HG02973 (cell line): ENCODE data around the gene KCNC4.

Experiments used
- ATAC-seq: cut with Tn5 transposase; IDR thresholded peaks from one replicate; pipeline ENCODE4 v1.9.1; 2021; ENCODE audit warnings: moderate library complexity; ENCODE audit not compliant: unreplicated experiment

KCNC4 gene

DNA sequence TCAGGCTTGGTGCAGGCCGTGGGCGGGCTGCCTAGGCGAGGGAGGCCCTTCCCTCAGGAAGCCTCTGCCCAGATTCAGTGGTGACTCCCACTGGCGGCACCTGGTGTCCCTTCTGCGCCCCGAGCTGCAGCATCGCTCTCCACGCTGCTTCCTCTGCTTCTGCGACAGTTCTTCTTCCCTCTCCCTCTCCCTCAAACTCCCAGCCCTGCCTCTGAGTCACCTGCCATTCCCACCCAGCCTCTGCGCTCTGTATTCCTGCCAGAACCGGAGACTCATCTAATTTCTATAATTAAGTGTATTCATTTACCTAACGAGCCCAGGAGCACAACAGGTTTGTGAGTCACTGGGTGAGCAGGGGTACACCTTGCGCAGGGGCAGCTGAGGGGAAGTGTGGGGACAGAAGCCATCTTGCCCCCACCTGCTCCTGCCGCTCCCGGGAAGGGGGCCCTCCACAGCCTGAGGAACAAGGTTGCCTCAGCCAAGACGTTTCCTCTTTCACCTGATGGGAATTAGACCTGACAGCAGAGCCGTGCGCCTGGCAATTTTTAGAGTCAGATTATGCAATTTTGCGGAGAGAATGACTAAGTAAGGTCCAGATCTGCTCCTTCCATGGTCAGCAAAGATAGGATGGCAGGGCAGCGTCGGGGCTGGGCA, 19.4 kb downstream of the KCNC4 start:
- ATAC-seq = no peak

DNA sequence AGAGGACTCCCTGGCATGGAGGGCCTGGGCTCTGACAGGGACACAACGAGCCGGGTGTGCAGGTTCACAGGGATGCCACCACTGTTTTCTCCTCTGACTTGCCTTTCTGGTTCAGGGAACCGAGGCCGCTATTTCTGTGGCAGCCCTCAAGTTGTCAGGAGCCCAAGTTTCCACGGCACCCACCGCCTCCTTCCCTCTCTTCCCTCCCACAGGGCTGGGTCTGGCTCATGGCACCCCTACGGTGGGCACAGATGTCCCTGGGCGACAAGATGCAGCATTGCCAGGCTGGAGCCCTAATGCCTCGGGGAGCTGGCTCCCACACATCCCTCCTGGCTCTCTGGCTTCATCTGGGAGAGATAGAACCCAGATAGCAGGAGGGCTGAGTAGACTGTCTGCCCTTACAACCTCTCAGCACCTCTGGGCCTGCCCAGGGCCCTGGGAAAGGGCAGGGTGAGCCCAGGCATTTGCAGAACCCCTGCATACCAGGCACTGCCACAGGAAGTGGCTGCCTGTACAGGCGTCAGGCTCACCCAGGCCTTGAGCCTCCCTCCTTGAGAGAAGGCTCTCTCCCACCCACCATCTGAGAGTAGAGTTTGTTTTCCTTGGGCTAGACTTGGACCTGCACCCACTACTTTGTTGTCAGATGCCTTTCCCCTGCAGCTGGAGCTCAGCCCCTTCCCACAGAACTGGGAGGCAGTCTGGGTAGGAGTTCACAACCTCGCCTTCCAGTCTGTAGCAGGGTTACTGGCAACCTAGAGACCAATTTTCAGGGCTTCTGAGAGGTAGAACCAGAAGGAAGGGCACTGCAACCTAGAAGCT, 20.5 kb downstream of the KCNC4 start:
- no peak for ATAC-seq

DNA sequence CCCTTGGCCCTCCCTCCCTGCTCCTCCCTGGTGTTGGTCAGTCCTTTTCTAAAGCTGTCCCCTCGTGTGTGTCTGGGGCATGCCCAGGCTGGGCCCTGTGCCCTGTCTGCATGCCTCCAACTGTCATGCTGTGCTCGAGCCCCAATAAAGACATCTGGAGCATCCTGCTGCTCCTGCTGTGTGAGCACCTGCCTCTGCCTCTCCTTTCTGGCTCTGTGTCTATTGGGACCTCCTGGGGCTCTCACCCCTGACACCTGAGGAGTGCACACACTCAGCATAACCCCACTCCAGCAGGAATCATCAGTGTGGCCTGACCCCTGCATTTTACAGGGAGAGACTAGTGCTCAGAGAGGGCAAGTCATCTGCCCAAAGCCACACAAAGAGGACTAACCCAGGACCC, 23.7 kb downstream of the KCNC4 start:
- ATAC-seq = no peak

DNA sequence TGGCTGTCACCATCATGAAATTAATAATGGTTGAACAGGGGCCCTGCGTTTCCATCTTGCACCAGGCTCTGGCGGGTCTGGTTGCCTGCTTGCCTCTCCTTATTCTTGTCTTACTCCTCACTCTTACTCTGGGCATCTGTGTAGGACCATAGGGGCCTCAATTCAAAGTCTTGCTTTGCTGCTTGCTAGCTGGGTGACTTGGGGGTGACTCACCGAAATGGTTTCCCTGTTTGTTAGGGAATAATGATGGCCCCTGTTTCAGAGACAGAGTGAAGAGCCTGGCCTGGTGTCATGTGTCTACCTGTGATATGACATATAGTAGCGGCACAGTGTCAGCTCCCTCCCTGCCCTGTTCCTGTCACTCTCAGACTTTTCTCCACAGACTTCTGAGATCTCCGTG, 24.6 kb downstream of the KCNC4 start:
- ATAC-seq = no peak

DNA sequence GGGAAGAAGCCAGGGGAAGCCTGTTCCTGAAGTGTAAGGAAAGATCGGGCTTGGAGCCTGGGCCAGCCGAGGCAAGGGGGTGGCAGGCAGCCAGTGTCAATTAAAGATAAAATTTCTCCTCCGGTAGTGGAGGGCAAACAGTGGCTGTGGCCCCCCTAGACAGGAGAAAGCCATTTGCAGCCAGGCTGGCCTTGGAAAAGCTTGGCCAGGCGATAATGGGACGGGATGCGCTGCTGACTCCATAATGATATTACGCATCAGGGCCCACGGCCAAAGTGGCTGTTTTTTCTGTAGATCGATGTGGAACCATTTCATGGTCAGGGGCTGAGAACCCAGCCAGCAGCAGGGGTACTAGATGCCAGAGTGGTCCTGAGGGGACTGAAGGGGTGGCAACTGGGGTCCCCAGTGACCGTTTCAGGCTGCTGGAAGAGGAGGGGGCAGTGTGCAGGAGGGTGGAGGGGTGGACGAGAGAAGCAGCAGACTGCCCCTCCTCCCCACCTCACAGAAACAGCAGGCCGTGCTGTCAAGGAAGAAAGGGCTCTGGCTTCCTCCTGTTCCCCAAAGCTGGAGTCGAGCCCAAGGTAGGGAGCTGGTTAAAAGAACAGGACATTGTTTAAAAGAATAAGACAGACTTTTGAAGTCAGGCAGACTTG, 25.2 kb downstream of the KCNC4 start:
- no peak for ATAC-seq

DNA sequence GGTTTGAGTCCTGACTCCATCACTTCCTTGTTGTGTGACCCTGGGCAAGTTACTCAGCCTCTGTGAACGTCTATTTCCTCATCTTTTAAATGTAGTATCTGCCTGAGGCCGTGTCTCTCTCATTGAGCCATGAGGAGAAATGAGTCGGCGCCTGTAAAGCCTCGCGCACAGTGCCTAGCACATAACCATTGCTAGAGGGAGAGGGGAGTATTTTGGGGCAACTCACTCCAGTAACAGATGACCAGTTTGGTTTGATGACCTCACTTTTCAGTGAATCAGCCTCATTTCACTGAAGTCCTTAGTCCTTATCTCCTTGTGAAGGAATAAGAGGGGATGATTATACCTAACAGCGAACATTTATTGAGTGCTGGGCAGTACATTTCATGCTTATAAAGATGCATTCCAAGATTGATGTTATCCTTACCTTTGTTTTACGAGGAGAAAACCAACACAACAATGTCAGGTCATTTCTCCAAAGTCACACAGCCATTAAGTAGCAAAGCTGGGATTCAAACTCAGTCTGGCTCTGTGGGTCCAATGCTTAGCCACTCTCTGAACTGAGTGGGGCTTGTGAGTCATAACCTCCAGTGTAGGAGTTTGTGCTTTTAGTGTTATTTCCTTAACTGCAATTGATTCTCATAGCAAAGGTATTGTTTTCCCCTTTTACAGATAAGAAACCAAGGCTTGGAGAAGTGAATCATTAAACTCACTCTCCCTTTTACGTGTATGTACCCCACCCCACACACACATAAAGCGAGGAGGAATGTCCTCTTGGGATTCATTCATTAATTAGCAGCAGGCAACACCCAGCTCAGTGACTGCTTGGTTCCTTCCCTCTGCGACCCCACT, 25.9 kb downstream of the KCNC4 start:
- ATAC-seq = no peak

DNA sequence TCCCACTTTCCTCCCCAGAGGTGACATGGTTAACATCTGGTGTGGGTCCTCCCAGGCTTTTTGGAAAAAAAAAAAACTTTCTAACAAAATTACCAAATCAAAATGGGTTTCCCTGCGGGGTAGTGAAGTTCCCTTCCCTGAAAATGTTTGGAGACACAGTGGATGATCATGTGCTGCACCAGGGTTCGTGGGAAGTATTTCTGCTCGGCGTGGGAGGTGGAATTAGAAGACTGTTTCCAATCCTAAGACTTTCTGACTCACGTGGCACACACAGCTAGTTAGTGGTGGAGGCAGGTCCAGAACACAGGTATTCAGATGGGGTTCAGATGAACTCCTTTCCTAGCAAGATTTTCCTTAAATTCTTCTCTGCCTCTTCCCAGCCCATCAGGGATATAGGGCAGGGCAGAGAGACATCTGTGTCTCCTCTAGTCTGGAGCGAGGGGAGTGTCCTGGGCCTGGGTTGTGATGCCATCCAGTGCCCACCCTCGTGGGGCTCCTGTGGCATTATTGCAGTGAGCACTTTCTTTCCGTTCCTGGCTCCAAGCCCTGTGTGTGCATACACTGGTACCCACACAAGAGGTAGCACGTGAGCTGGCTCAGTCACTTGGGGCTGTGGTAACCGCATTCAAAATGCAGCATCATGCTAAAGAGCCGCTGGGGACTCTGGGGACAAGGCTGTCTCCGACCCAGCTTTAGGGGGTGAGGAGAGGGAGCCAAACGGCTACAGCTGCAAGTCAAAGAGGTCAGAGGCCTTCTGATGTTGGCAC, 27.5 kb downstream of the KCNC4 start:
- no peak for ATAC-seq

DNA sequence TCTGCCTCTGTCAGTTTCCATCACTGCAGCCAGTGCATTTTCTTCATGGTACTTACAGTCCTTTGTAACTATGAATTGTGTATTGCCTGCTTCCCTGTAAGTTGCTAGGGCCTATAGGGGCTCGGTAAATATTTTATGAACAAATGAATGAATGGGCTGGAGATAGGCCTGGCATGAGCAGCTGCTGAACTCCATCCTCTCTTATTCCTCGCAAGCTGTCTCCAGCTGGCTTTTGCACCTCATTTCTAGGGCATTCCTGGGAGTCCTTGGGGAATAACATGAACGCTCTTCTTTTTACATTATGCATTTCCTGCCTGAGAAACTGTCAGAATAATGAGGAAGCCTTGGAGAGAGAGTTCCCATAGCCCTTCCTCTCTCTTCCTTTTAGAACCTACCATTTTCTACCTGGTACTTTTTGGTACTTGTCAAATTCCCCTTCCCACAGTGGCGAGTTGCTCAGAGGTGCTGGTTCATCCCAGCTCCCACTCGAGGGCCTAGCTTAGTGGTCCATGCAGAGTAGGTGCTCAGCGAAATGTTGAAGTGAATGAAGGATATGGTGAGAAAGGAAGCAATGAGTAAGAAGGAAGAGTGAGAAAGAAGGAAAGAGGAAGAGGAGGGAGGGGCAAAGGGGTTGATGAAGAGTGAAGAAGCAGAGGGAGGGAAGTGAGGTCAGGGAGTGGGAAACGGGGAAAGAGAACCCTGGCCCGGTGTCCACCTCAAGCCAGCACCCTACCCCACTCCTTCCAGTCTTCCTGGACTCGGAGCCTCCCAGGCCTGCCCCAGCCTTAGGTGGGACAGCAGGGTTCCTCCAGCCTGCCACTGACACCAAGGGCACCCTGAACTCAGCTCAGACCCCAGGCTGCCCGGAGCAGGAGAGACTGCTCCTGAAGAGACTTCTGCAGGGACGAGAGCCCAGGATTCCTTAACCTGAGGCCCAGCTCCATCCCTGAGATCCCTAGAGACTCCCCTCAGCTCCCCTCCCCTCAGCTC, 29.6 kb downstream of the KCNC4 start:
- ATAC-seq = no peak

DNA sequence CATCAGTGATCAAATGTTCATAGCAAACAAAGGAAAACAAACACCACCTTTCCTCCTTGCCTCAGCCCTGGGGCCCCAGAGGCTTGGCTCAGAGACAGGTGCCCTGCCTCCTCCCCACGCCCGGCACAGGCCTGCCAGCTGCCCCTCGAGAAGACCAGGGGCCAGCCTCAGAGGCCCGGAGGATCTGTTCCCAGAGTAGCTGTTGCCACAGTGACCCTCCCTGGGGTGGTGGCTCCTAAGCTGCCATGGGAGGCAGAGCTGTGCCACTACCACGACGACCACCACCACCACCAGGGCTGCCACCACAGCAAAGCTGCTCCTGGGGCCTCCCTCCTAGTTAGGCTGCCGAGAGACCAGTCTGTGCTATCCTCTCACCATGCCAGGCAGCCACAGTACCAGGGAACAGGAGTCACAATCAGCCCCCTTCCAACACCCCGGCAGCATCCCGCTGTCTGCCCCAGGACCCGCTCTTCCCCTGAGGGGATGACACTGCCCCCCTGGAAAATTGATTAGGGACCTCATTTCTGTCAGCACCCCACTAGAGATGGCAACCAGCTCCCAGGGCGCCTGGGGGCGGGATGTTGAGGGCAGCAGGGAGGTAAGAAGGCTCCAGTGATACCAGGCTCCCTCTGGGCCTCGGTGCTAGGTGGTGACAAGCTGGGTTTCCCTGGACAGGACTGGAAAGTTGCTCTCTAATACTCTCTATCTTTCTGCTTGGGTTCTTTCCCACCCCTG, 30.5 kb downstream of the KCNC4 start:
- no peak for ATAC-seq

DNA sequence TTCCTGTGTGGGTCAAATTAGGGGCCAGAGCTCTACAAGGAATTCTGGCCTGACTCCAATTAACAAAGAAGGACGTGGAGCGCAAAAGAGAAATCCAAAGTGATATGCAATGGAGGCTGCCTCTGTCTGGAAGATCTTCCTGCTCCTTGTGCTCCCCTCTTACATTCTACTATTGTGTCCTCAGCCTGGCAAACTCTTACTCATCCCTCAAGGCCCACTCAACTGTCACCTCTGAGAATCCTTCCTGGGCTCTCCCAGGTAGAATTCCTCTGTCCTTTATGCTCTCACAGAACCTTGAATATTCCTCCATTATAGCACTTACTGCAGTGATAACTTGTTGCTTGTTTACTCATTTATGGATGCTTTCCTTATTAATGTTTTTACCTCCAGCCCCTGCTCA, 31.4 kb downstream of the KCNC4 start:
- ATAC-seq = no peak

DNA sequence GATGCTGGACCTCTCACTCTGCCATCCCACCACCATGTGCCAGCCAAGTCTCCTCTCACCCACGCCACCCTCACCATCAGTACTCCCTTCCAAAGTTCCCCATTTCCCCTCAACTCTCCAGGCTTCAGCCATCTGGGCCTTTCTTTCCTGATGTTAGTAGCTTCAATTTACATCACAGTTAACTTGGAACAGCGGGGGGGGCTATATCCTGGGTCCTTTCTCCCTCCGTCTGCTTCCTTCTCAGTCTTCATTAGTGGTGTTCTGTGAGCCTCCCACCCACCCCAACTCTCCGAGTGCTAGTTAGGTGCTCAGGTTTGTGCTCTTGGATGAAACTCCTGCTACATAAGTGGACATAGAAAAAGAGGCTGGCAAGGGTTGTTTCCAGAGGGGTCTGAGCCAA, 31.9 kb downstream of the KCNC4 start:
- ATAC-seq = no peak

DNA sequence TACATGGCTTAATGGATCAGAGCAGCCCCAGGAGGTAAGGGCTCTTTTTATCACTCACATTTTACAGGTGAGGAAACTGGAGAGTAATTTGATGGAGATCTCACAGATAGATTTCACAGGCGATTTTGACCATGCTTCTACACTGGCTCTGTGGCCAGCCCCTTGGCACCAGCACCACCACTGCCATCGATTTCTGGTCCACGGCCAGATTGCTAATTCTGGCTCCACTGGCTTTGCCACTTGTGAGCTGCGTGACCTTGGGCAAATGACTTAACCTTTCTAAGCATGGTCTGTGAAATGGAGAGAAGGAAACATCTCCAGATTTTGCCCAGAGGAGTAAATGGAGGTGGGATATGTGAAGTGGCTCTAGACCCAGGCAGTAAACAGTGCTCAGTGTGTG, 32.6 kb downstream of the KCNC4 start:
- ATAC-seq = no peak

DNA sequence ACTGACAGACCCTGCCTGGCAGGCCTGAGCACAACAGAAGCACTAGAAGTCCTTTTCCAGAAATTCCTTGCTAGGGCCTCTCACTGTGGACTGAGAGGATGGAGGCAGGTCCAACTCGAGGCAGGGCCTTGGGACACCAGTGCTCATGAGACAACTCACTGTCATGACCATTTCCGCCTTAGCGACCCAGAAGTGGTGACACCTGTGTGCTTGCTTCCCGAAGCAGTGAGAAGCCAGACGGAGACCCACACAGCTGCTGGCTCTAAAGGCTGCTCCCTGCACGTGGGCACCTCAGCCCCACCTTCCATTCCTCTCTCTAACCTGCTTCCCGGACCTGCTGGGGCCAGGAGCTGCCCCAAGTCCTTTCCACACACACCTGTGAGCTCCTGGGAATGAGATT, 33.0 kb downstream of the KCNC4 start:
- ATAC-seq = no peak

DNA sequence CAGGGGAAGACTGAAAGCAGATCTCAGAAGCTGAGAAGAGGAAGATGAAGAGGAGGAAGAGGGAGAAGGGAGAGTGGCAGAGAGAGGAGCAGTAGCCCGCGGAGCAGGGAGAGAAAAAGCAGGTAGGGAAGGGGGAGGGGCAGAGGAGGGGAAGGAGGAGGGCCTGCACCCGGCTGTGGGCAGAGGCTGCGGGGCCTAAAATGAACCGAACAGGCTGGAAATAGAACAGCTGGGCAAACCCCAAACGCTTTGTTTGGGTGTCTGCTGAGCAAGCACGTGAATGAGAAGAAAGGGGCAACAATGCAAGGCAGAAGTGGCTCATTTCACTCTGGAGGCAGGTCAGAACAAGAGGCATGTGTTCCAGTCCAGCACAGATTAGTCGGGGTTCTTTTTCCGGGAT, 33.5 kb downstream of the KCNC4 start:
- no peak for ATAC-seq

DNA sequence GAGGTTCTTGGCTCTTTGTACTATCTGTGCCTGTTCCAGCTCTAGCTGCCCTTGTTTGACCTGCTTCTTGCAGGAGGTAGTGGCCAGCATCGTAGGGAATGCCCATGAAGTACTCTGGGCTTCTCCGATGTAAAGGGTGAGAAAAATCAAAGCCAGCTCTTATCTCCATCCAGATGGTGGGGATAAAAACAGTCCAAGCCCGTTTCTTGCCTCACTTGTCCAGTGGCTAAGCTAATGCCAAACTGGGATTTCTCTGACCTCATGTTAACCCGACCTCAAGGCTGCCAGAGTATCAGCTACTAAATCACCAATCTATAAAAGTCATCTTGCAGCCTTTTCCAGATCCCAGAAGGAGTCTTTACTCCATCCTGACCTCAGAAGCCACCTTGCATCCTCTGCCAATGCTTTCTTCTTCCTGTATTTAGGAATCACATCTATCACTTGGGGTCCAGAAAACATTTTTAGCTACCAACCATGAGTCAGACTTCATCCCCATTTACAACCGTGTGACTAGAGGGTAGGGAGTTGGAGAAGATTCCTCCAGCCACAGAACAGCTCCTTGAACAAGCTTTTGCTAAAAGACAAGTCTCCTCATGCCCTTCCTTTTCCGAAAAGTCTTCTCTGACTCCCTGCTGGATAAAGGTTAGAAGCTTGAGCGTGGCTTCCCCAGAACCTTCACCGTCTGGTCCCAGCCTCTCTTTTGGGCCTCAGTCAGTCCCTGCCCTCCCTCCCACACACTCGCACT, 35.9 kb downstream of the KCNC4 start:
- no peak for ATAC-seq

DNA sequence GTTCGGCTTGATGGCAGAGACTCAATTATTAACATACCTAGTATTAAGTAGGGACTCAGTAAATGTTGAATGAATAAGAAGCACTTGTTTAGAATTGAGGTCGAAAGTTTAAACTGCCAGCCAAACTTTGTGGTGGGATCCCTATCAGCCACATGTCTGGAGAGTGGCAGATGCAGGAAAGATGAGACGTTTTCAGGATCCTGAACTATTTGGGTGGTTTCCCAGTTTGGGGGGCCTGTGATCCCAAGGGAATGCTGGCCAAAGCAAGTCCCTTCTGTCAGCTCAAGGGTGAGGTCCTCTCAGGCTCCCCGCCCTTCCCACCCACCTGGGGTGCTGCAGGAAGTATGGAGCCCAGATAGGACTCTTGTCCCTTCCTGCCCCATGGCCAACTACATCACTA, 38.6 kb downstream of the KCNC4 start:
- ATAC-seq = no peak

DNA sequence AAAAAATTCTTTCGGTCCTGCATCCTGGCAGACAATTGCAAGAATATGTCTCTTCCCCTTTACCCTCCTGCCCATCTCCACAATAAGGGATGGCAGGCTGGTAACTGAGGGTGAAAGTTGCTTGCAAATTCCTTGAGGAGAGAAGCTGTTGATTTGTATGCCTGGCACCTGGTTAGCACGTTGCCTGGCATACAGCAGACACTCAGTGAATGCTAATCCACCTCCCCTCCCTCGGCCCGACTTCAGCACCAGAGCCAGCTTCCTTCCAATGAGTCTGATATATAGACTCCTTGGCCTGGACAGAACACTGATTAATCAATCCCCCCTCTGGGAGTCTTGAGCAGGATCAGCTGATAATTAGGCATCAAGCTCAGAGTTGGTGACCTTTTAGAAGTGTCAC, 39.1 kb downstream of the KCNC4 start:
- no peak for ATAC-seq

DNA sequence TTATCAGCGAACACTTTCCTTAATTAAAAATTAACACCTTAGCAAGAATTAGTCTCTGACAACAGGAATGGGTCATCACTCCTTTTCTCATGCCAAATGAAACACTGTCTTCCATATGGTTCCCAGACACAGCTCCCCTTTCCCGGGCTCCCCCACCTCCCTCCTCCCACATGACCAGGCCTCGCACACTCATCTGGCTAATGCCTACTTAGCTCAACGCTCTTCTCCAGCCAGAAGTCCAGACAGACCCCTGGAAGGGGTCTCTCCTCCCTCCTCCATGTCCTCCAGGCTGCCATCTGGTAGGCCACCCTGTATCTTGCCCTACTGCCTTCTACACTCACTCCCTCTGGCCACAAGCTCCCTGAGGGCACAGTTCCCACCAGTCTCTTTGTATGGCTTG, 39.9 kb downstream of the KCNC4 start:
- no peak for ATAC-seq
